ENCODE results near the gene OR4S2. TPM values are rescaled to one million over a fixed set of nuclear protein-coding genes. Genes with fewer than 3 reads are reported as not detected.

OR4S2 gene
- polyA plus RNA-seq, 1 donor (not counting 4 experiments of a cell fraction or from before 2014, with no cell fraction given) = not detected

DNA sequence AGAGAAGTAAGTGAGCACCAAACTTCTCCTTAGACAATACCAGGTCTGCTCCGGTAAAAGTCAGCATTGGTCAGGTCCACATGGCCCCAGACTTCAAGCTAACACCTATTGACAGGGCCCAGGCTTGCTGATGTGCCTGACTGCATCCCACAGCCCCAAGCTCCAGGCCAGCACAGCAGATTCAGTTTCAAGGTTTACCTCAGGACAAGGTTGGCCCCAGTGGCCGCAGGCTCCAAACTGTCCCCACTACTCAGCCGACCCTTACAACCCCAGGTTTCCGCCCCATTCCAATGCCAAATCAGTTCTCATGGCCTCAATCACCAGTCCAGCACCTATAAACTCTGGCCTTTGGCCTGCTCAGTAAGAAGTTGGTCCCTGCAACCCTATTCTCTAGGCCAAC is 53.3 kb downstream of the OR4S2 start:
- H3K9me3 ChIP-seq (ENCODE audit: control insufficient read depth, low read depth, low read length) = no peaks in the 10 kb centered on the region
- no peak overlapping the region for H3K4me3 ChIP-seq (ENCODE audit: control insufficient read depth in 2 of 3, extremely low read depth in 1 of 3, insufficient read depth in 2 of 3, low read depth in 1 of 3, low read length in 3 of 3)
- H3K27ac ChIP-seq (ENCODE audit: control insufficient read depth, insufficient read depth, low read length) = no peak overlapping the region
- H3K9me1 ChIP-seq (ENCODE audit: control insufficient read depth, extremely low read depth, insufficient read depth, low read length) = no peaks in the 10 kb centered on the region
- FAIRE-seq (no peak), DNase-seq (ENCODE audit: low read depth, low spot score) (no peak)
- no peaks in the 10 kb centered on the region for H3K4me1 ChIP-seq (ENCODE audit: control insufficient read depth, extremely low read depth, insufficient read depth, low read length)
- H3K4me2 ChIP-seq (ENCODE audit: control insufficient read depth, extremely low read depth, insufficient read depth, low read depth, low read length) = no peak overlapping the region
- H3K27me3 ChIP-seq (ENCODE audit: control insufficient read depth, extremely low read depth, insufficient read depth, low read length) = no peaks in the 10 kb centered on the region
- H3K79me2 ChIP-seq (ENCODE audit: control insufficient read depth, insufficient read depth, low read length) = no peaks in the 10 kb centered on the region
- no peak overlapping the region for H2AFZ ChIP-seq (ENCODE audit: control insufficient read depth, low read length)
- H3K36me3 ChIP-seq (ENCODE audit: control insufficient read depth in 2 of 2, extremely low read depth in 1 of 2, insufficient read depth in 2 of 2, low read length in 2 of 2) = no peaks in the 10 kb centered on the region
- H3K9ac ChIP-seq (ENCODE audit: control insufficient read depth, extremely low read depth, insufficient read depth, low read length) = no peak overlapping the region
- TF ChIP-seq, protein P1, sequence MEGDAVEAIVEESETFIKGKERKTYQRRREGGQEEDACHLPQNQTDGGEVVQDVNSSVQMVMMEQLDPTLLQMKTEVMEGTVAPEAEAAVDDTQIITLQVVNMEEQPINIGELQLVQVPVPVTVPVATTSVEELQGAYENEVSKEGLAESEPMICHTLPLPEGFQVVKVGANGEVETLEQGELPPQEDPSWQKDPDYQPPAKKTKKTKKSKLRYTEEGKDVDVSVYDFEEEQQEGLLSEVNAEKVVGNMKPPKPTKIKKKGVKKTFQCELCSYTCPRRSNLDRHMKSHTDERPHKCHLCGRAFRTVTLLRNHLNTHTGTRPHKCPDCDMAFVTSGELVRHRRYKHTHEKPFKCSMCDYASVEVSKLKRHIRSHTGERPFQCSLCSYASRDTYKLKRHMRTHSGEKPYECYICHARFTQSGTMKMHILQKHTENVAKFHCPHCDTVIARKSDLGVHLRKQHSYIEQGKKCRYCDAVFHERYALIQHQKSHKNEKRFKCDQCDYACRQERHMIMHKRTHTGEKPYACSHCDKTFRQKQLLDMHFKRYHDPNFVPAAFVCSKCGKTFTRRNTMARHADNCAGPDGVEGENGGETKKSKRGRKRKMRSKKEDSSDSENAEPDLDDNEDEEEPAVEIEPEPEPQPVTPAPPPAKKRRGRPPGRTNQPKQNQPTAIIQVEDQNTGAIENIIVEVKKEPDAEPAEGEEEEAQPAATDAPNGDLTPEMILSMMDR (optimal IDR thresholded peaks at IDR 0.05 in 1 of 3, IDR thresholded peaks at IDR 0.05 in 1 of 3, conservative IDR thresholded peaks at IDR 0.05 in 1 of 3; ENCODE audit: extremely low read depth in 1 of 3, insufficient read depth in 2 of 3, low read length in 3 of 3) = no peak
- no peak for TF ChIP-seq EZH2 (IDR thresholded peaks at IDR 0.05; ENCODE audit: low read length)
- dilution Hi-C loops (cut with MboI; ENCODE audit: extremely low pct_ligation_motif_present, low sequenced_read_pairs) = no loop called here
- H4K20me1 ChIP-seq (ENCODE audit: control insufficient read depth, extremely low read depth, insufficient read depth, low read length) = no peaks in the 10 kb centered on the region

Other genes starting within 250 kb of the OR4S2 start
- gene OR4C15, start 93.9 kb upstream of the OR4S2 start, polyA plus RNA-seq = not detected in 3 replicates
- gene OR4C16, start 76.2 kb upstream of the OR4S2 start, polyA plus RNA-seq = not detected in 3 replicates
- gene OR4C11, start 40.7 kb upstream of the OR4S2 start, polyA plus RNA-seq = not detected in 3 replicates
- gene OR4P4, start 13.2 kb upstream of the OR4S2 start, polyA plus RNA-seq = not detected in 3 replicates
- not detected in 3 replicates for gene OR4C6, start 13.9 kb downstream of the OR4S2 start, polyA plus RNA-seq
- gene OR5D13, start 125.1 kb downstream of the OR4S2 start, polyA plus RNA-seq = not detected in 3 replicates
- not detected in 3 replicates for gene OR5D14, start 147.2 kb downstream of the OR4S2 start, polyA plus RNA-seq
- gene OR5L1, start 163.0 kb downstream of the OR4S2 start, polyA plus RNA-seq = not detected in 3 replicates
- gene OR5D18, start 171.3 kb downstream of the OR4S2 start, polyA plus RNA-seq = not detected in 3 replicates
- gene OR5L2, start 178.9 kb downstream of the OR4S2 start, polyA plus RNA-seq = not detected in 3 replicates
- not detected in 3 replicates for gene OR5D16, start 190.4 kb downstream of the OR4S2 start, polyA plus RNA-seq
- not detected in 3 replicates for gene TRIM51, start 235.0 kb downstream of the OR4S2 start, polyA plus RNA-seq

All from keratinocyte (primary cell).